Panc1 (cell line): ENCODE data around the gene OBI1.

Experiments used
- CTCF ChIP-seq: fragments of 450-650 bp; IDR thresholded peaks from 2 replicates; pipeline ENCODE4 v1.5.1; 2017; ENCODE audit warnings: mild to moderate bottlenecking
- SIN3A ChIP-seq: IDR thresholded peaks from 2 replicates; pipeline ENCODE4 v1.6.1; 2012; ENCODE audit warnings: low read depth, mild to moderate bottlenecking, low read length, moderate library complexity, borderline replicate concordance; ENCODE audit not compliant: insufficient read depth

GRCh38 chr13:78600280-78600883 lies 58.6 kb downstream of the OBI1 start:
- TF ChIP-seq SIN3A: no peak
- TF ChIP-seq CTCF: no peak
